ENCODE results near the gene CSNK1D. TPM values are rescaled to one million over a fixed set of nuclear protein-coding genes. Genes with fewer than 3 reads are reported as not detected.

Gene CSNK1D
- total and polyA plus RNA-seq, 10 of the 15 experiments (the other 5 are each of a cell fraction or from before 2014, with no cell fraction given) = 5.7 to 105 (median 58.1) TPM

- H3K4me2 ChIP-seq (ENCODE audit: control insufficient read depth, insufficient read depth) = no peak overlapping the region
- H3K4me3 ChIP-seq = no peak overlapping the region
- BruUV-seq (replicated peaks) = no TSS peak
- intact Hi-C loops (cut with micrococcal nuclease; ENCODE audit: unreplicated experiment) (no loop called here), in situ Hi-C loops (cut with MboI) (no loop called here)
- no peaks in the 10 kb centered on the region for H3K9me3 ChIP-seq (replicated peaks; ENCODE audit: control insufficient read depth, insufficient read depth, low read length)
- H3K79me2 ChIP-seq (ENCODE audit: control insufficient read depth, insufficient read depth, low read length) = peaks cover 15% of the 10 kb centered on the region
- ChIA-PET SMC1A (ENCODE audit: uncharacterized antibody, unreplicated experiment) (interaction anchor here (1.2 kb wide), 1 partner anchor 34 kb away, joined by 3 read pairs; no protein-coding TSS in a partner anchor), RAD21 (ENCODE audit: unreplicated experiment) (no interaction called here), POLR2A (no interaction called here), CTCF (interaction anchor here (2.8 to 3.0 kb wide), 2 partner anchors 60 to 81 kb away, joined by 13 to 19 read pairs; no protein-coding TSS in a partner anchor)
- no peak overlapping the region for H2AFZ ChIP-seq (ENCODE audit: control insufficient read depth, low read depth, low read length)
- no peaks in the 10 kb centered on the region for H3K27me3 ChIP-seq (replicated peaks in 1 of 2; ENCODE audit: control insufficient read depth in 2 of 2, insufficient read depth in 2 of 2, low read length in 1 of 2)
- H3K36me3 ChIP-seq (ENCODE audit: control insufficient read depth in 2 of 2, insufficient read depth in 2 of 2, low read length in 1 of 2) = peaks cover 24 to 46% of the 10 kb centered on the region in 2 experiments
- DNase-seq (ENCODE audit: low read depth, low spot score) = no peak
- H4K20me1 ChIP-seq (ENCODE audit: control insufficient read depth, insufficient read depth) = peaks cover 3% of the 10 kb centered on the region; the same call in 1 of the 2 replicates
- FAIRE-seq = no peak
- H3K4me1 ChIP-seq (ENCODE audit: control insufficient read depth, insufficient read depth, low read length) = peaks cover 44% of the 10 kb centered on the region
- 98% methylated on average over 21 of the region's 22 CpGs for WGBS (ENCODE audit: insufficient coverage, insufficient replicate concordance, low lambda C conversion rate, missing lambda C conversion rate)
- no peak overlapping the region for H3K9ac ChIP-seq (ENCODE audit: control insufficient read depth, insufficient read depth, low read length)
- no peak for ATAC-seq
- H3K27ac ChIP-seq (ENCODE audit: control insufficient read depth, insufficient read depth) = no peak overlapping the region
- no peak for TF ChIP-seq RELA (IDR thresholded peaks at IDR 0.05; ENCODE audit: borderline replicate concordance, partially characterized antibody)
- TF ChIP-seq ZNF592 (IDR thresholded peaks at IDR 0.05) = no peak
- no peak for TF ChIP-seq BHLHE40 (IDR thresholded peaks at IDR 0.05; ENCODE audit: borderline replicate concordance in 1 of 2, low read depth in 2 of 2, low read length in 1 of 2)
- TF ChIP-seq CBX3 (IDR thresholded peaks at IDR 0.05; ENCODE audit: borderline replicate concordance, low read depth) = no peak
- TF ChIP-seq WRNIP1 (IDR thresholded peaks at IDR 0.05; ENCODE audit: borderline replicate concordance, low read depth, low read length) = no peak
- no peak for TF ChIP-seq CEBPB (IDR thresholded peaks at IDR 0.05; ENCODE audit: borderline replicate concordance in 1 of 2, low read depth in 2 of 2, low read length in 2 of 2)
- no peak for TF ChIP-seq ESRRA (IDR thresholded peaks at IDR 0.05; ENCODE audit: low read length)
- TF ChIP-seq HSF1 (IDR thresholded peaks at IDR 0.05; ENCODE audit: low read depth, low read length) = no peak
- TF ChIP-seq MTA3 (IDR thresholded peaks at IDR 0.05; ENCODE audit: borderline replicate concordance, low read length) = no peak
- TF ChIP-seq ZZZ3 (IDR thresholded peaks at IDR 0.05; ENCODE audit: control insufficient read depth, insufficient read length, low read depth) = no peak
- TF ChIP-seq ZBTB11 (CRISPR knock-in tag; IDR thresholded peaks at IDR 0.05) = no peak
- TF ChIP-seq SMC3 (IDR thresholded peaks at IDR 0.05; ENCODE audit: borderline replicate concordance, low read length) = no peak
- TF ChIP-seq PML (IDR thresholded peaks at IDR 0.05; ENCODE audit: low read length) = no peak
- no peak for TF ChIP-seq IKZF2 (IDR thresholded peaks at IDR 0.05)
- TF ChIP-seq SMAD5 (IDR thresholded peaks at IDR 0.05; ENCODE audit: low read depth) = no peak
- TF ChIP-seq RBBP5 (conservative IDR thresholded peaks at IDR 0.05) = no peak
These were observed 33.5 kb downstream of the CSNK1D start for GRCh38 chr17:82239926-82240505.

Measured in GM12878 (cell line).